ENCODE results near the gene ACOX1. TPM values are rescaled to one million over a fixed set of nuclear protein-coding genes. Genes with fewer than 3 reads are reported as not detected.

The ACOX1 gene
- total RNA-seq, 1 donor from 2014 or later: 22.3 TPM

DNA sequence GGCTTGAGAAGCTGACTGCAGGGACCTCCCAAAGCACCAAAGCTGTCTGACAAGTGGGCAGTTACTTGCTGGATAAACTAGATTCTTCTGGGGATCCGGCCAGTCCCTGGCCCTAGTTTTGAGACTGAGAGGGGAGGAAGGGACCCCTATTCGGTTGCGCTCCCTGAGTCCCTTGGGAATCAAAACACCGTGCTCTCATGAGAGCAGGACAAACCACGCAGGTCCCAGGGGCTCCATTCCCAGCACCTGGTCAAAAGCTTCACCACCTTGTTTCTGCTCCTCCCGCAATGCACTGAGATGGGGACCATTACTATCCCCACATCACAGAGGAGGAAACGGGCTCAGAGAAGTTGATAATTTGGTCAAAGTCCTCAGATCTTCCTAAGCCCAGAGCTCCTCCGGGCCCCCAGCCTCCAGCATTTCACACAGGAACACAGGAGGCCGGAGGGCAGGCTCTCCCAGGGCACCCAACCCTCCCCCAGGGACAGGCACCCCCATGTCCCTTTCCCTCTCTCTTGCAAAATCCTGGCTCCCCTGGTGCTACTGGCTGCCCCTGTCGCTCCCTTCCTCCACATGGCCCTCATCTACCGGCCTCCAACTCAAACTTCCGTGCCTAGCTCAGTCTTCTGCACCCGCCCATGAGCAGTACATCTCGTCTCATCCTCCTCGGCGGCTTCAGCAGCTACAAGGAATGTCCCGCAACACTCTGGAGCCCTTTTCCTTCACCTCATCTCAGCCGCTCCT lies 85.5 kb downstream of the ACOX1 start:
- TF ChIP-seq, protein P1, sequence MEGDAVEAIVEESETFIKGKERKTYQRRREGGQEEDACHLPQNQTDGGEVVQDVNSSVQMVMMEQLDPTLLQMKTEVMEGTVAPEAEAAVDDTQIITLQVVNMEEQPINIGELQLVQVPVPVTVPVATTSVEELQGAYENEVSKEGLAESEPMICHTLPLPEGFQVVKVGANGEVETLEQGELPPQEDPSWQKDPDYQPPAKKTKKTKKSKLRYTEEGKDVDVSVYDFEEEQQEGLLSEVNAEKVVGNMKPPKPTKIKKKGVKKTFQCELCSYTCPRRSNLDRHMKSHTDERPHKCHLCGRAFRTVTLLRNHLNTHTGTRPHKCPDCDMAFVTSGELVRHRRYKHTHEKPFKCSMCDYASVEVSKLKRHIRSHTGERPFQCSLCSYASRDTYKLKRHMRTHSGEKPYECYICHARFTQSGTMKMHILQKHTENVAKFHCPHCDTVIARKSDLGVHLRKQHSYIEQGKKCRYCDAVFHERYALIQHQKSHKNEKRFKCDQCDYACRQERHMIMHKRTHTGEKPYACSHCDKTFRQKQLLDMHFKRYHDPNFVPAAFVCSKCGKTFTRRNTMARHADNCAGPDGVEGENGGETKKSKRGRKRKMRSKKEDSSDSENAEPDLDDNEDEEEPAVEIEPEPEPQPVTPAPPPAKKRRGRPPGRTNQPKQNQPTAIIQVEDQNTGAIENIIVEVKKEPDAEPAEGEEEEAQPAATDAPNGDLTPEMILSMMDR (conservative IDR thresholded peaks at IDR 0.05): no peak
- H3K9me3 Mint-ChIP-seq: no peaks in the 10 kb centered on the region
- H3K4me3 Mint-ChIP-seq: peak overlapping the region; percentile 74
- DNase-seq (ENCODE audit: low read depth, low spot score): no peak
- H3K36me3 Mint-ChIP-seq (ENCODE audit: low read depth): peaks cover 4% of the 10 kb centered on the region
- no peak overlapping the region for H3K27ac Mint-ChIP-seq (ENCODE audit: unreplicated experiment)
- H3K27me3 Mint-ChIP-seq (ENCODE audit: low read depth): peaks cover 6% of the 10 kb centered on the region
- peaks cover 28% of the 10 kb centered on the region for H3K4me1 Mint-ChIP-seq

- H3K9me3 Mint-ChIP-seq: no peaks in the 10 kb centered on the region
- DNase-seq (ENCODE audit: low read depth, low spot score): no peak
- peaks cover 27% of the 10 kb centered on the region for H3K4me1 Mint-ChIP-seq
- peaks cover 6% of the 10 kb centered on the region for H3K27me3 Mint-ChIP-seq (ENCODE audit: low read depth)
- TF ChIP-seq, protein P1 (conservative IDR thresholded peaks at IDR 0.05): no peak
- peaks cover 4% of the 10 kb centered on the region for H3K36me3 Mint-ChIP-seq (ENCODE audit: low read depth)
- no peak overlapping the region for H3K27ac Mint-ChIP-seq (ENCODE audit: unreplicated experiment)
- H3K4me3 Mint-ChIP-seq: no peak overlapping the region
Observed at GRCh38 chr17:75892556-75893224, 86.3 kb downstream of the ACOX1 start.

DNA sequence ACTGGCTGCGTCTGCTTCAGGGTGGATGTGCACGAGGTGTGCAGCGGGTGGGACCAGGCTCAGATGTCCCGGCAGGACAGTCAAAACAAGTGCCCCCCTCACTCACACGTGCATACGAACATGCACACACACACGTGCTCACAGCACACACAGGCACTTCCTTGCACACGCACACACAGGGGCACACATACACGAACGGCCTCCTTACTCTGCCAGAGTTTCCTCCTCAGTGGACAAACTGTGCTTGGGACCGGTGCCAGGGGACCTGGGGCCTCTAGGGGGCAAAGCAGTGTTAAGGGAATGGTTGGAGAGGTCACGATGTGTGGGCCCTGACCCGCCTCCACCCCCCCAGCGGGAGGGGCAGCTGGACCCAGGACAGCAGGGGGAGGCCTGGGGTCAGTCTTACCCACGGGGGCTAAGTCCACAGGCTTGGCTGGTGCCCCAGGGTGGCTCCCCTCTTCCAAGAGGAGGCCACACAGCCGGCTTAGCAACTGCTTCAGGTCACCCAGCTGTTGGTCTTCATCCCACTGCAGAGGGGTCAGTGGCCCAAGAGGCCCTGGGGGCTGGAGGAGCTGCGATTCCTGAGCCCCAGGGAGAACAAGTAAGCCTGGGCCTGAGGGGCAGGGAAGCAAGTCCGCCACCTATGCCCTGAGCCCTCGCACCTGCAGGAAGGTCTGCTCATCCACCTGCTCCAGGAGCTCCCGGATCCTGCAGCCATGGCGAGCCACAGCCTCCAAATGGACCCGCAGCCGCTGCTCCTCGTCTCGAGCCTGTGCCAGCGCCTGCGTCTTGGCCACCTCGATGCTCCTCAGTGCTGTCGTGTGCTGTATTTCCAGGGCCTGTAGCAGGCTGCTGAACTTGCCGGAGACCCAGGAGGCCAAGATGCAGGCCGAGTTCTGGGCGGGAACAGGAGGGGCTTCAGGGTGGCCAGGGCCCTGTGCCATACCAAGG lies 87.1 kb downstream of the ACOX1 start:
- Mint-ChIP-seq H3K36me3 (ENCODE audit: low read depth) (peaks cover 4% of the 10 kb centered on the region), H3K4me1 (peaks cover 21% of the 10 kb centered on the region), H3K9me3 (no peaks in the 10 kb centered on the region), H3K4me3 (peak overlapping the region; percentile 12), H3K27me3 (ENCODE audit: low read depth) (peaks cover 6% of the 10 kb centered on the region), H3K27ac (ENCODE audit: unreplicated experiment) (peak overlapping the region; percentile 50)
- TF ChIP-seq, protein P1 (conservative IDR thresholded peaks at IDR 0.05): no peak
- no peak for DNase-seq (ENCODE audit: low read depth, low spot score)

Other genes with a start within 250 kb of the ACOX1 start
- 11.9 and 13.1 TPM in 2 replicates for gene GALK1, start 214.0 kb downstream of the ACOX1 start, total RNA-seq
- gene UNK, start 194.4 kb downstream of the ACOX1 start, total RNA-seq: 49.3 and 49.4 TPM in 2 replicates
- 1.1 and 3.1 TPM in 2 replicates for gene UNC13D, start 134.8 kb downstream of the ACOX1 start, total RNA-seq
- gene WBP2, start 123.8 kb downstream of the ACOX1 start, total RNA-seq: 49.3 and 53.3 TPM in 2 replicates
- gene TRIM47, start 100.6 kb downstream of the ACOX1 start, total RNA-seq: 0.91 and 1.9 TPM in 2 replicates
- 23.3 and 27.4 TPM in 2 replicates for gene TRIM65, start 82.2 kb downstream of the ACOX1 start, total RNA-seq
- gene MRPL38, start 74.3 kb downstream of the ACOX1 start, total RNA-seq: 111 and 115 TPM in 2 replicates
- gene FBF1, start 38.1 kb downstream of the ACOX1 start, total RNA-seq: 21.7 and 25.9 TPM in 2 replicates
- gene TEN1, start 74 bp upstream of the ACOX1 start, total RNA-seq: 9.1 and 10.1 TPM in 2 replicates
- 7.9 and 9.4 TPM in 2 replicates for gene CDK3, start 21.7 kb upstream of the ACOX1 start, total RNA-seq
- gene EVPL, start 48.1 kb upstream of the ACOX1 start, total RNA-seq: not detected in 2 replicates
- 87.9 and 91.6 TPM in 2 replicates for gene SRP68, start 93.4 kb upstream of the ACOX1 start, total RNA-seq
- gene GALR2, start 95.6 kb upstream of the ACOX1 start, total RNA-seq: not detected in 2 replicates
- 0.19 TPM in 1 of 2 replicates, not detected in the other for gene ZACN, start 100.0 kb upstream of the ACOX1 start, total RNA-seq
- gene EXOC7, start 124.6 kb upstream of the ACOX1 start, total RNA-seq: 195 and 205 TPM in 2 replicates
- 4.3 and 4.5 TPM in 2 replicates for gene FOXJ1, start 162.1 kb upstream of the ACOX1 start, total RNA-seq